K562 (cell line): Measurements from ENCODE around the gene TIMP3. TPM values are rescaled to one million over a fixed set of nuclear protein-coding genes. Genes with fewer than 3 reads are reported as not detected.

Experiments
- CREB5 ChIP-seq: fragments of 250-450 bp; sonication (Bioruptor Pico); IDR thresholded peaks from 2 replicates; pipeline ENCODE4 v1.5.0; 2020; ENCODE audit warnings: mild to moderate bottlenecking
- FOXM1 ChIP-seq, 2 experiments: fragments of 450-650 bp in 1 of 2; sonication (generic) in 1 of 2; formaldehyde crosslinking in 1 of 2; IDR thresholded peaks; 2 replicates each; pipeline versions ENCODE4 v1.6.1 to v1.9.0; 2017 to 2022; ENCODE audit warnings: low read depth in 2 of 2, mild to moderate bottlenecking in 2 of 2, missing genetic modification reagents in 1 of 2, moderate library complexity in 1 of 2
- HNRNPUL1 ChIP-seq: fragments of 200-400 bp; formaldehyde crosslinking; IDR thresholded peaks from 2 replicates; pipeline ENCODE4 v1.6.1; 2017; ENCODE audit warnings: low read length
- LCOR ChIP-seq: sonication (generic); formaldehyde crosslinking; IDR thresholded peaks from 2 replicates; pipeline ENCODE4 v1.8.0; 2022; ENCODE audit warnings: mild to moderate bottlenecking, missing genetic modification reagents
- MTF1 ChIP-seq: fragments of 250-450 bp; sonication (Bioruptor Pico); IDR thresholded peaks from 2 replicates; pipeline ENCODE4 v1.9.0; 2021; ENCODE audit warnings: moderate library complexity, mild to moderate bottlenecking, inconsistent platforms, borderline replicate concordance
- SAFB2 ChIP-seq: fragments of 200-400 bp; formaldehyde crosslinking; IDR thresholded peaks from 2 replicates; pipeline ENCODE4 v1.6.1; 2018; ENCODE audit warnings: borderline replicate concordance, low read length, low read depth, moderate library complexity; ENCODE audit not compliant: severe bottlenecking
- SRSF7 ChIP-seq: fragments of 200-400 bp; formaldehyde crosslinking; optimal IDR thresholded peaks from 2 replicates; pipeline ENCODE3; 2017; ENCODE audit warnings: mild to moderate bottlenecking, low read depth, low read length
- TBL1XR1 ChIP-seq, 2 experiments: IDR thresholded peaks; 2 replicates each; pipeline ENCODE4 v1.6.1; 2012; ENCODE audit warnings: improper control_type of control experiment in 2 of 2, low read length in 2 of 2, mild to moderate bottlenecking in 1 of 2
- TEAD2 ChIP-seq: fragments of 450-650 bp; IDR thresholded peaks from 2 replicates; pipeline ENCODE4 v1.6.1; 2016; ENCODE audit warnings: missing genetic modification characterization, control low read depth, missing compliant biosample characterization
- ZNF133 ChIP-seq: fragments of 250-450 bp; sonication (Bioruptor Pico); IDR thresholded peaks from 2 replicates; pipeline ENCODE4 v1.4.0; 2020; ENCODE audit warnings: mild to moderate bottlenecking
- ZNF146 ChIP-seq: IDR thresholded peaks from one replicate; pipeline ENCODE4 v1.6.1; 2018; ENCODE audit warnings: missing compliant biosample characterization; ENCODE audit not compliant: unreplicated experiment
- ZNF282 ChIP-seq: sonication (generic); formaldehyde crosslinking; IDR thresholded peaks from 2 replicates; pipeline ENCODE4 v1.8.1; 2023; ENCODE audit warnings: missing genetic modification reagents
- ZNF318 ChIP-seq, 2 experiments: fragments of 450-650 bp; IDR thresholded peaks; 2 replicates each; pipeline ENCODE4 v1.6.1; 2016; ENCODE audit warnings: mild to moderate bottlenecking in 2 of 2, borderline replicate concordance in 1 of 2, low read depth in 1 of 2, moderate library complexity in 1 of 2
- polyA plus RNA-seq, 8 experiments: library from polyadenylated mRNA; depleted of rRNA in 4 of 8; stranded (reverse) in 5 of 8; unstranded in 3 of 8; fragments of >200 nt; fragmentation: Nextera tagmentation in 2 of 8; fragmentation: Illumina TruSeq in 1 of 8; extraction: Ambion mirVana in 2 of 8; extraction: Trizol in 1 of 8; gene quantifications; 2 replicates each; pipeline versions ENCODE4 v1.2.1 to v1.2.3, GENCODE V29; 2011 to 2014; ENCODE audit warnings: inconsistent platforms in 1 of 8, missing spikeins in 1 of 8
- total RNA-seq, 7 experiments: library from RNA; depleted of rRNA in 6 of 7; stranded (reverse); fragments of >200 nt in 6 of 7; fragmentation: Illumina TruSeq in 2 of 7; extraction: Trizol in 2 of 7; gene quantifications; 2 replicates each; pipeline versions ENCODE4 v1.2.1 to v1.2.3, GENCODE V29; 2011 to 2021; ENCODE audit warnings: low replicate concordance in 1 of 7
- TF ChIP-seq, protein P1 (sequence below), 2 experiments: fragments of 450-650 bp in 1 of 2; sonication (generic) in 1 of 2; formaldehyde crosslinking; conservative IDR thresholded peaks; 2 replicates each; pipeline versions ENCODE4 v1.4.0 to v1.8.1; 2020 to 2022; ENCODE audit warnings: mild to moderate bottlenecking in 1 of 2, missing genetic modification reagents in 1 of 2
- TF ChIP-seq, protein P2 (sequence below): sonication (generic); formaldehyde crosslinking; IDR thresholded peaks from 2 replicates; pipeline ENCODE4 v1.8.0; 2022; ENCODE audit warnings: missing genetic modification reagents, mild to moderate bottlenecking, moderate library complexity, borderline replicate concordance

The TIMP3 gene
- total and polyA plus RNA-seq, 9 of the 15 experiments (the other 6 are each of a cell fraction or from before 2014, with no cell fraction given): 0.07 to 0.73 (median 0.18) TPM

DNA sequence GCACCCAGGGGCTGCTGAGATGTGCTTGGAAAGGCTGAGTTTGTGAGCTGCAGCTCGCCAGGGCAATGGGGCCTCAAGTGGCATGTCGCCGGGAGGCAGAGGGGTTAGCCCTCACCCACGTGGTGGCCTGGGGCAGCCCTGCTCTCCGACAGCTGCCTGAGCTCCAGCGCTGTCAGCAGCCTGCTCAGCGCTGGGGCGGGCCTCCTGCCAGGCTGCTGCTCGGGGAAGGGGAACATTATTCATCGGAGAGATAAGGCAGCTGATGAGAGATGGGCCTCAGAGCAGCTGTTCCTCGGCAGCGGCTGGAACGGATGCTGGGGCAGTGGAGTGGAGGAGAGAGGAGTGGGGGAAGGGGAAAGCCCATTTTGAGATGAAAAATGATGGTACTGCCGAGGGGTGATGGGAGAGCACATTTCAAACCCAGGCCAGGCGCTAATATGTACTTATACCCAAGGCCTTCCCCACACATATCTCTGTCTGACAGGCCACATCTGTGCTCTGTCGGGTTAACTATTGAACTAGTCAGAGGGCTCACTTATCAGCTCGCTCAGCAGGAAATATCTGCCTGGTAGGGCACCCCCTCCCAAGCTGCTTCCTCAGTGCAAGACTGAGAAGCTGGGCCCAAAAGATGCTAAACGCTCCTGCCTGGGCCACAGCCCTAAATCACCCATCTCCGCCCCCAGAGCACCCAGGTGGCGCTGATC, 79.5 kb downstream of the TIMP3 start (continued):
- peak; percentile 78; the same call in 1 of the 2 replicates for TF ChIP-seq FOXM1 (IDR thresholded peaks at IDR 0.05; ENCODE audit: low read depth)
- 0 out of 2 replicates have a peak, but pooled peaks have one; percentile 41 for TF ChIP-seq FOXM1 (CRISPR knock-in tag; IDR thresholded peaks at IDR 0.05; ENCODE audit: low read depth)
- TF ChIP-seq HNRNPUL1: no peak
- no peak for TF ChIP-seq CREB5 (CRISPR knock-in tag)
- TF ChIP-seq MTF1 (CRISPR knock-in tag): no peak
- TF ChIP-seq TBL1XR1 (IDR thresholded peaks at IDR 0.05; ENCODE audit: low read length in 2 of 2): peak in 1 of 2 experiments; percentile 76; a peak in 2 of 4 replicates
- TF ChIP-seq ZNF146 (CRISPR knock-in tag): no peak
- no peak for TF ChIP-seq ZNF282 (CRISPR knock-in tag)
- TF ChIP-seq, protein P1, sequence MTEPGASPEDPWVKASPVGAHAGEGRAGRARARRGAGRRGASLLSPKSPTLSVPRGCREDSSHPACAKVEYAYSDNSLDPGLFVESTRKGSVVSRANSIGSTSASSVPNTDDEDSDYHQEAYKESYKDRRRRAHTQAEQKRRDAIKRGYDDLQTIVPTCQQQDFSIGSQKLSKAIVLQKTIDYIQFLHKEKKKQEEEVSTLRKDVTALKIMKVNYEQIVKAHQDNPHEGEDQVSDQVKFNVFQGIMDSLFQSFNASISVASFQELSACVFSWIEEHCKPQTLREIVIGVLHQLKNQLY (CRISPR knock-in tag; conservative IDR thresholded peaks at IDR 0.05): no peak
- TF ChIP-seq ZNF318 (IDR thresholded peaks at IDR 0.05; ENCODE audit: borderline replicate concordance in 1 of 2, low read depth in 1 of 2): peak in 1 of 2 experiments; percentile 88; a peak in 2 of 4 replicates
- no peak for TF ChIP-seq SRSF7
- no peak for TF ChIP-seq ZNF133 (CRISPR knock-in tag)
- no peak for TF ChIP-seq TEAD2
- TF ChIP-seq, protein P2, sequence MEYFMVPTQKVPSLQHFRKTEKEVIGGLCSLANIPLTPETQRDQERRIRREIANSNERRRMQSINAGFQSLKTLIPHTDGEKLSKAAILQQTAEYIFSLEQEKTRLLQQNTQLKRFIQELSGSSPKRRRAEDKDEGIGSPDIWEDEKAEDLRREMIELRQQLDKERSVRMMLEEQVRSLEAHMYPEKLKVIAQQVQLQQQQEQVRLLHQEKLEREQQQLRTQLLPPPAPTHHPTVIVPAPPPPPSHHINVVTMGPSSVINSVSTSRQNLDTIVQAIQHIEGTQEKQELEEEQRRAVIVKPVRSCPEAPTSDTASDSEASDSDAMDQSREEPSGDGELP (CRISPR knock-in tag): peak; percentile 99
- no peak for TF ChIP-seq SAFB2
- peak; percentile 73; the same call in 1 of the 2 replicates for TF ChIP-seq LCOR (CRISPR knock-in tag)
